HG03442 (cell line): ENCODE measurements around the gene YJEFN3.

ENCODE experiments used
- ATAC-seq: cut with Tn5 transposase; IDR thresholded peaks from one replicate; pipeline ENCODE4 v1.9.1; 2021; ENCODE audit warnings: mild to moderate bottlenecking, moderate library complexity; ENCODE audit not compliant: unreplicated experiment

Gene YJEFN3

GRCh38 chr19:19495614-19496603, 32.8 kb upstream of the YJEFN3 start:
- no peak for ATAC-seq

- ATAC-seq: no peak
Measured at GRCh38 chr19:19498255-19498991, 30.3 kb upstream of the YJEFN3 start.

GRCh38 chr19:19499272-19499995, 29.3 kb upstream of the YJEFN3 start:
- no peak for ATAC-seq

GRCh38 chr19:19500975-19501644, 27.6 kb upstream of the YJEFN3 start:
- no peak for ATAC-seq

- no peak for ATAC-seq
Measured at GRCh38 chr19:19501798-19502197, 26.9 kb upstream of the YJEFN3 start.

DNA sequence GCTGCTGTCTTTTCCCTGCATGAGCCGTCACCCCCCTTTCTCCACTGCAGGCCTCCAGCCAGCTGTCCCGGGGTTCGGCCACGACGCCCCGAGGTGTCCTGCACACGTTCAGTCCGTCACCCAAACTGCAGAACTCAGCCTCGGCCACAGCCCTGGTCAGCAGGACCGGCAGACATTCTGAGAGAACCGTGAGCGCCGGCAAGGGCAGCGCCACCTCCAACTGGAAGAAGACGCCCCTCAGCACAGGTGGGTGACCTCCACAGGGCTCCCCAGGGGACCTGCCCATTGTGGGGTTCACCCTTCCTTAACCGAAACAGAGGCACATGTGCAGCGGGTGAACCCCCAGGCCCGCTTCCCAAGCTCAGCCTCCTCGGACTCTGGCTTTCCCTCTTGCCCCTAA, 26.4 kb upstream of the YJEFN3 start:
- ATAC-seq: no peak

DNA sequence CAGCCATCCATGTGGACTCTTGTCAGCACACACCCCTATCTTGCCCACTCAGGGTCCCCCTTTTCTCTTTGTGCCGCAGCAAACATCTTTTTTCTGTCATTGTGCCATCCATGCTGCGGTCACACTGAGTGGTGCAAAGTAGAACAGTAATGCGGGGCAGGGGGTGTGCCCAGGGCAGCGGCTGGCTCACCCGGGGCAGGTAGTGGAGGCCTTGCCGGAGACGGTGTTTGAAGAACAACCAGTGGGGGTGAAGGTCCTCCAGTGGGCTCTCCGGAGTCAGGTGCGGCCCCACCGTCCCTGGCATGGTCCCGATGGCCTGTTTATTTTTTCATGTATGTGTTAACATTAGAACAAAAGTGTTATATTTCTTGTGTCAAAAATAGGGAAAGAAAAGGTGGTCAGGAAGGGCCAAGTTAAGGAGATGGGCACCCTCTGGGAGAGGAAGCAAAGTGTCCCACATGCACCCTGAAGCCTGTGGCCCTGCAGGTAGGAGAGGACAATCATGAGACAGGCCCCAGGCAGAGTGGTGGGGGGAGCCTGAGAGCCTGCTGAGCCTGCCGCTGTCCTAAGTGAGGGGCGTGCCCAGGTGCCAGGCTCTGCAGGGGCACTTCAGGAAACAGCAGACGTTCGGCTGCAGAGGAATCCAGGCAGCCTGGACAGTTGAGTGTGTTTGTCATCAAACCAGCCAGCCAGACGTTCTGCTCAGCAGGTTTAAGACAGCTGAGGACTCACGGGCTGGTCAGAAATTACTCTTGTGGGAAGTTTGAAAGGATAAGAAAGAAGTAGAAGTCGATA, 25.7 kb upstream of the YJEFN3 start:
- ATAC-seq: no peak

GRCh38 chr19:19504754-19505668, 23.7 kb upstream of the YJEFN3 start:
- no peak for ATAC-seq

DNA sequence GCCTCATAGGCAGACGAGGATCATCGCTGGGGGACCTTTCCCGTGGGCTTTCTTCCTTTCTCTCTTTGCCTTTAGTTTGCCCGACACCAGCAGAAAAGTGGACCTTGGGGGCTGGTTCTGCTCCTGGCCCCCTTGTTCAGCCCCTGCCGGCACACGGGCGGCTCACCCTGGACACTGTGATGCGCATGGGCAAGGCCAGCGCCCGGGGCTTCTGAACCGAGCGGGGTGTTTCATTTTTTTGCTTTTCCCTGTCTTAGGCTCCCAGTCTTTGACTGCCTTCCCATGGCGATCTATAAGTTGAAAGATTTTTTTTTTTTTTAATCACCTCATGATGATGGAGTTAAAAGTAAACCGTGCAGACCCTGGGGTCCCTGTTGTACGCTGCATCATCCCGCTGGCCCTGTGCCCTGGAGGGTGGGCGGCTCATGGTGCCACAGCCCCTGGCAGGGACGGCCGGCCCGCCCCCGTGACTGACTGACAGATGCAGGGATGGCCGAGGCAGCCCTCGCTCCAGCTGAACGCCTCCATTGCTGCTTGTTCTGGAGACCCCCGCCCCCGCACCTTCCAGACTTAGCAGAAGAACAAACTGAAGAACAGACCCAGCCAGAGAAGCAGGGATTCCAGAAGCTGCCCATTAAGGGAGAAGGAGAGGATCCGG, 22.9 kb upstream of the YJEFN3 start:
- ATAC-seq: no peak

GRCh38 chr19:19506592-19506991, 22.1 kb upstream of the YJEFN3 start:
- no peak for ATAC-seq

DNA sequence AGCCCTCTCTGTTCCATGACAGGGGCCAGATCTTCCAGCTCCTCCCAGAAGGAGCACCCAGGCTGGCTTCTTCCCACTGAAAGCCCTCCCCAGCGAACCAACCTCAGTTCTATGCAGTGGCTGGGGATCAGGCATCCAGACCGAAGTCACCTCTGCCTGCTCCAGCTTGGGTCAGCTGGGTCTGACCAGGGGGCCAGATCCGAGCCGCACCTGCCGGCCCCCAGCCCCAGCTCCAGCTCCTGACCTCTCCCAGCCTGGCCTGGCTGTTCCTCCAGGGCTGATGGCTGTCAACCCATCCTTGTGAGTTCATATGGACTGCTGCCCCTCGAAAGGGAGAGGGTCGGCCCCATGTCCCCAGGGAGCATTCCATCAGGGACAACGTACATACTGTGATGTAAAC, 21.4 kb upstream of the YJEFN3 start:
- no peak for ATAC-seq

GRCh38 chr19:19508217-19508616, 20.5 kb upstream of the YJEFN3 start:
- ATAC-seq: no peak

DNA sequence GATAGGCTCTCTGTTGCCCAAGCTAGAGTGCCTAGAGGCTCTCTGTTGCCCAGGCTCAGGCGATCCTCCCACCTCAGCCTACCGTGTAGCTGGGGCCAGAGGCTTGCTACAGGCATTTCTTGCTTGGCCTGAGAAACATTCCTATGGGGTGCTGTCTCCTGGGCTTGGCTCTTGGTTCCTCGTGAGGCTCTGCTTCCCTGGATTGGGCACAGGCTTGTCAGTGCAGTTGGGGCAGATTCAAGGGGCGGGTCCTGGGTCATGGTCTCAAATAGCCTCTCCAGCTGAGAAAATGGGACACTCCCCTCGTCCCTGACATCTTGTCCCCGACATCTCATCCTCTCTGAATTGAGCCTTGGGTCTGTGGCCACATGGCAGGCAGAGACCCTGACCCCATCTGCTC, 18.3 kb upstream of the YJEFN3 start:
- ATAC-seq: no peak

- no peak for ATAC-seq
Measured at GRCh38 chr19:19513682-19514081, 15.0 kb upstream of the YJEFN3 start.

GRCh38 chr19:19514215-19514657, 14.5 kb upstream of the YJEFN3 start:
- no peak for ATAC-seq

- no peak for ATAC-seq
Measured at GRCh38 chr19:19514881-19515641, 13.7 kb upstream of the YJEFN3 start, which contains the start of gene TSSK6. TSSK6 (minus strand) TSS chr19:19515548; CDS start chr19:19515427, 121 bp downstream.
